HG03442 (cell line): Measurements from ENCODE around the gene NOP16.

Experiments used
- ATAC-seq: cut with Tn5 transposase; IDR thresholded peaks from one replicate; pipeline ENCODE4 v1.9.1; 2021; ENCODE audit warnings: mild to moderate bottlenecking, moderate library complexity; ENCODE audit not compliant: unreplicated experiment

NOP16 gene

GRCh38 chr5:176388444-176389134 lies at the start of gene NOP16, which contains the start of gene HIGD2A:
Gene NOP16, minus strand, starts transcription at chr5:176388598. Its CDS starts 59 bp downstream, at chr5:176388539.
Gene HIGD2A, plus strand, starts transcription at chr5:176388751. Its CDS starts 69 bp downstream, at chr5:176388820.
- ATAC-seq: peak; percentile 85

- ATAC-seq: no peak
These were observed 48.3 kb upstream of the NOP16 start for GRCh38 chr5:176436656-176437055.

GRCh38 chr5:176432707-176433106 lies 44.3 kb upstream of the NOP16 start:
- ATAC-seq: no peak

- ATAC-seq: no peak
These were observed 41.6 kb upstream of the NOP16 start for GRCh38 chr5:176429972-176430371.

GRCh38 chr5:176427971-176428370 lies 39.6 kb upstream of the NOP16 start:
- ATAC-seq: no peak

- no peak for ATAC-seq
These were observed 38.5 kb upstream of the NOP16 start for GRCh38 chr5:176426876-176427275.

- no peak for ATAC-seq
These were observed 37.4 kb upstream of the NOP16 start for GRCh38 chr5:176425791-176426190.

- ATAC-seq: no peak
These were observed 36.7 kb upstream of the NOP16 start for GRCh38 chr5:176425138-176425537.

- ATAC-seq: no peak
These were observed 35.8 kb upstream of the NOP16 start for GRCh38 chr5:176424181-176424580.

- ATAC-seq: no peak
These were observed 32.7 kb upstream of the NOP16 start for GRCh38 chr5:176420972-176421544.

- no peak for ATAC-seq
These were observed 31.7 kb upstream of the NOP16 start for GRCh38 chr5:176420086-176420485.

GRCh38 chr5:176418251-176418650 lies 29.9 kb upstream of the NOP16 start:
- ATAC-seq: no peak

GRCh38 chr5:176416965-176417364 lies 28.6 kb upstream of the NOP16 start:
- no peak for ATAC-seq

- peak; percentile 88 for ATAC-seq
These were observed 27.8 kb upstream of the NOP16 start, which contains the start of gene CLTB for GRCh38 chr5:176415952-176416924. Gene CLTB, minus strand, starts transcription at chr5:176416539. Its CDS starts 176 bp downstream, at chr5:176416363.

- no peak for ATAC-seq
These were observed 27.0 kb upstream of the NOP16 start for GRCh38 chr5:176415240-176415951.

- ATAC-seq: no peak
These were observed 26.3 kb upstream of the NOP16 start for GRCh38 chr5:176414704-176415103.

GRCh38 chr5:176413709-176414191 lies 25.4 kb upstream of the NOP16 start:
- no peak for ATAC-seq

GRCh38 chr5:176413255-176413565 lies 24.8 kb upstream of the NOP16 start:
- no peak for ATAC-seq

GRCh38 chr5:176412517-176413254 lies 24.3 kb upstream of the NOP16 start:
- ATAC-seq: no peak
